ENCODE results near the gene TMEM242. TPM values are rescaled to one million over a fixed set of nuclear protein-coding genes. Genes with fewer than 3 reads are reported as not detected.

Gene TMEM242
- polyA plus RNA-seq, 1 of the 3 experiments (the other 2 are of a cell fraction), result 7.4 TPM

- H3K9me3 ChIP-seq, result no peaks in the 10 kb centered on the region
- CTCF ChIA-PET, result interaction anchor here (1.3 to 2.6 kb wide), 2 partner anchors 16 to 30 kb away, joined by 3 to 7 read pairs; no protein-coding TSS in a partner anchor
- TF ChIP-seq ELF1 (IDR thresholded peaks at IDR 0.05) (no peak), MXI1 (IDR thresholded peaks at IDR 0.05; ENCODE audit: low read depth, low read length) (no peak), REST (IDR thresholded peaks at IDR 0.05; ENCODE audit: low read depth, low read length) (no peak), ZBTB33 (IDR thresholded peaks at IDR 0.05; ENCODE audit: borderline replicate concordance, low read depth) (no peak), USF1 (IDR thresholded peaks at IDR 0.05; ENCODE audit: borderline replicate concordance, low read depth) (no peak), PBX3 (IDR thresholded peaks at IDR 0.05) (no peak), MAX (IDR thresholded peaks at IDR 0.05; ENCODE audit: low read depth) (no peak), SIN3A (IDR thresholded peaks at IDR 0.05; ENCODE audit: borderline replicate concordance, low read depth, low read length) (no peak), NFIC (IDR thresholded peaks at IDR 0.05; ENCODE audit: borderline replicate concordance) (no peak), CTCF (IDR thresholded peaks at IDR 0.05) (no peak), YY1 (IDR thresholded peaks at IDR 0.05; ENCODE audit: low read depth) (no peak), EP300 (IDR thresholded peaks at IDR 0.05; ENCODE audit: borderline replicate concordance in 1 of 2, low read depth in 1 of 2, low read length in 1 of 2) (no peak), IRF3 (IDR thresholded peaks at IDR 0.05; ENCODE audit: low read depth, low read length) (no peak)
- no peak overlapping the region for H2AFZ ChIP-seq (ENCODE audit: low read depth)
- no peaks in the 10 kb centered on the region for H3K36me3 ChIP-seq (replicated peaks in 1 of 2; ENCODE audit: control insufficient read depth in 1 of 2, insufficient read depth in 2 of 2, low read length in 1 of 2)
- 80% methylated on average over 1 of the region's 4 CpGs for WGBS (ENCODE audit: low lambda C conversion rate)
- no peaks in the 10 kb centered on the region for H3K9me2 ChIP-seq
- H3K4me2 ChIP-seq, result no peak overlapping the region
- no peaks in the 10 kb centered on the region for H3F3A ChIP-seq (replicated peaks; ENCODE audit: insufficient read depth)
- DNase-seq, result no peak
- H3K4me3 ChIP-seq (ENCODE audit: low read depth in 2 of 2, low read length in 1 of 2), result no peak overlapping the region
- POLR2A ChIA-PET, result no interaction called here
- H3K79me2 ChIP-seq (ENCODE audit: insufficient read depth), result no peaks in the 10 kb centered on the region
- no peaks in the 10 kb centered on the region for H4K20me1 ChIP-seq (ENCODE audit: insufficient read depth)
- no peak overlapping the region for H3K9ac ChIP-seq
- peaks cover 0 to 14% of the 10 kb centered on the region in 2 experiments; a peak in 1 of 4 replicates for H3K4me1 ChIP-seq (ENCODE audit: control insufficient read depth in 1 of 2, insufficient read depth in 2 of 2, low read depth in 1 of 2, low read length in 1 of 2)
- no peak overlapping the region for H3K27ac ChIP-seq (ENCODE audit: low read depth in 2 of 2, low read length in 1 of 2)
- no peaks in the 10 kb centered on the region for H3K27me3 ChIP-seq (ENCODE audit: insufficient read depth)
Observed at GRCh38 chr6:157244780-157245179, 78.5 kb downstream of the TMEM242 start.
